CD14-positive monocyte (primary cell): Measurements from ENCODE around the gene PIP5K1B. TPM values are rescaled to one million over a fixed set of nuclear protein-coding genes. Genes with fewer than 3 reads are reported as not detected.
"Not testable (repeated sequence)": the region's sequence is repeated elsewhere in the genome, so short reads cannot be mapped to it uniquely, and the experiment has no call there.

Experiments used
- DNase-seq, 3 donors: peaks; one replicate each; pipeline ENCODE4 v3.0.0-alpha.2; 2011 to 2022
- H2AFZ ChIP-seq: 2 replicates; pipeline ENCODE4 v1.6.0; 2012; ENCODE audit warnings: mild to moderate bottlenecking, low read depth, low read length, inconsistent platforms; ENCODE audit not compliant: insufficient read depth, poor library complexity, severe bottlenecking
- H3K27ac ChIP-seq, 2 donors: 1 replicate in 1 of 2; 2 replicates in 1 of 2; pipeline ENCODE4 v1.5.1; 2012 to 2013; ENCODE audit warnings: low read length in 2 of 2, control low read depth in 1 of 2, inconsistent platforms in 1 of 2, low read depth in 1 of 2, mild to moderate bottlenecking in 1 of 2
- H3K27me3 ChIP-seq, 2 donors: one replicate each; pipeline versions ENCODE4 v1.6.0 to v1.6.1; 2011 to 2013; ENCODE audit warnings: low read length in 2 of 2; ENCODE audit not compliant: control insufficient read depth in 2 of 2, insufficient read depth in 2 of 2
- H3K36me3 ChIP-seq, 2 donors: replicated peaks in 1 of 2; 1 replicate in 1 of 2; 2 replicates in 1 of 2; pipeline versions ENCODE4 v1.5.1 to v1.6.1; 2012 to 2013; ENCODE audit warnings: low read length in 2 of 2, control low read depth in 1 of 2, inconsistent platforms in 1 of 2, mild to moderate bottlenecking in 1 of 2; ENCODE audit not compliant: insufficient read depth in 2 of 2, control insufficient read depth in 1 of 2
- H3K4me1 ChIP-seq, 2 donors: 1 replicate in 1 of 2; 2 replicates in 1 of 2; pipeline versions ENCODE4 v1.5.1 to v1.6.1; 2012 to 2013; ENCODE audit warnings: low read length in 2 of 2, control low read depth in 1 of 2, inconsistent platforms in 1 of 2, mild to moderate bottlenecking in 1 of 2, moderate library complexity in 1 of 2; ENCODE audit not compliant: insufficient read depth in 2 of 2, control insufficient read depth in 1 of 2
- H3K4me2 ChIP-seq: replicated peaks from 2 replicates; pipeline ENCODE3; 2012; ENCODE audit warnings: low read length, moderate library complexity, mild to moderate bottlenecking; ENCODE audit not compliant: poor library complexity, severe bottlenecking; ENCODE audit errors: extremely low read depth
- H3K4me3 ChIP-seq, 3 experiments: fragments of 200-600 bp in 1 of 3; sonication (generic) in 1 of 3; replicated peaks in 1 of 3; 1 replicate in 2 of 3; 2 replicates in 1 of 3; pipeline ENCODE4 v1.5.1; 2011 to 2013; ENCODE audit warnings: low read length in 3 of 3, mild to moderate bottlenecking in 3 of 3, control low read depth in 2 of 3, low read depth in 2 of 3, inconsistent platforms in 1 of 3, moderate library complexity in 1 of 3
- H3K79me2 ChIP-seq: 2 replicates; pipeline ENCODE4 v1.6.0; 2012; ENCODE audit warnings: mild to moderate bottlenecking, control low read depth, inconsistent platforms, low read length, moderate library complexity; ENCODE audit not compliant: insufficient read depth
- H3K9ac ChIP-seq: 2 replicates; pipeline ENCODE4 v1.6.0; 2017; ENCODE audit warnings: low read length, mild to moderate bottlenecking; ENCODE audit not compliant: insufficient read depth, poor library complexity, severe bottlenecking
- H3K9me3 ChIP-seq, 2 donors: replicated peaks in 1 of 2; 1 replicate in 1 of 2; 2 replicates in 1 of 2; pipeline versions ENCODE4 v1.5.1 to v1.6.1; 2012 to 2013; ENCODE audit warnings: low read length in 2 of 2, control low read depth in 1 of 2; ENCODE audit not compliant: control insufficient read depth in 1 of 2, insufficient read depth in 1 of 2
- H4K20me1 ChIP-seq: 2 replicates; pipeline ENCODE4 v1.6.0; 2012; ENCODE audit warnings: mild to moderate bottlenecking, low read length, control low read depth, moderate library complexity; ENCODE audit not compliant: insufficient read depth
- H3K27ac Mint-ChIP-seq, 7 donors: one replicate each; pipeline ENCODE4 v1.8.0; 2020; ENCODE audit warnings: mild to moderate bottlenecking in 7 of 7, mixed read lengths in 7 of 7, moderate library complexity in 6 of 7, inconsistent platforms in 2 of 7
- H3K27me3 Mint-ChIP-seq, 3 donors: one replicate each; pipeline ENCODE4 v1.8.0; 2021 to 2022; ENCODE audit warnings: low read depth in 3 of 3, mild to moderate bottlenecking in 3 of 3, mixed read lengths in 3 of 3, moderate library complexity in 3 of 3, inconsistent platforms in 1 of 3
- H3K36me3 Mint-ChIP-seq, 2 donors: one replicate each; pipeline ENCODE4 v1.8.0; 2020; ENCODE audit warnings: mixed read lengths in 2 of 2, inconsistent platforms in 1 of 2, mild to moderate bottlenecking in 1 of 2
- H3K4me1 Mint-ChIP-seq: one replicate; pipeline ENCODE4 v1.8.0; 2020; ENCODE audit warnings: mild to moderate bottlenecking, mixed read lengths
- H3K4me3 Mint-ChIP-seq, 2 donors: one replicate each; pipeline ENCODE4 v1.8.0; 2020; ENCODE audit warnings: mild to moderate bottlenecking in 2 of 2, mixed read lengths in 2 of 2, moderate library complexity in 1 of 2
- H3K9me3 Mint-ChIP-seq, 7 donors: one replicate each; pipeline ENCODE4 v1.8.0; 2020 to 2022; ENCODE audit warnings: mixed read lengths in 7 of 7, mild to moderate bottlenecking in 6 of 7, moderate library complexity in 6 of 7, inconsistent platforms in 2 of 7
- CTCF ChIP-seq: fragments of 200-600 bp; IDR thresholded peaks from one replicate; pipeline ENCODE4 v1.8.0; 2022; ENCODE audit warnings: antibody characterized with exemption, mild to moderate bottlenecking
- WGBS: methylation state at CpG from one replicate; pipeline ENCODE4 v1.1.5; 2013; ENCODE audit warnings: missing lambda C conversion rate; ENCODE audit not compliant: insufficient coverage; 5-methylcytosine and 5-hydroxymethylcytosine counted together
- intact Hi-C, 2 donors: fragments of 100-400 bp; cut with micrococcal nuclease; formaldehyde crosslinking; loops; one replicate each; pipeline versions ENCODE4 v1.15.0 to v1.15.1; 2023
- polyA plus RNA-seq, 3 donors: library from polyadenylated mRNA; depleted of rRNA in 1 of 3; unstranded in 2 of 3; stranded (reverse) in 1 of 3; fragments of 300-500 nt in 2 of 3; fragments of >200 nt in 1 of 3; fragmentation: Illumina TruSeq in 2 of 3; gene quantifications; 1 replicate in 2 of 3; 2 replicates in 1 of 3; pipeline ENCODE4 v1.2.3, GENCODE V29; 2012 to 2021

PIP5K1B gene
- polyA plus RNA-seq, 3 donors, result 0.18 to 4.1 (median 0.87) TPM

GRCh38 chr9:69049094-69049493 lies 344.1 kb downstream of the PIP5K1B start:
- Histone ChIP-seq H3K27ac (no peak overlapping the region), H2AFZ (no peak overlapping the region), H3K4me2 (no peak overlapping the region), H3K79me2 (peaks cover 6% of the 10 kb centered on the region), H3K9me3 (no peaks in the 10 kb centered on the region), H3K27me3 (no peaks in the 10 kb centered on the region), H3K9ac (no peak overlapping the region), H3K36me3 (peaks cover 24 to 49% of the 10 kb centered on the region in 2 donors), H4K20me1 (no peaks in the 10 kb centered on the region), H3K4me1 (no peaks in the 10 kb centered on the region), H3K4me3 (no peak overlapping the region)
- Mint-ChIP-seq H3K4me3 (no peak overlapping the region), H3K27ac (no peak overlapping the region), H3K4me1 (peaks cover 7% of the 10 kb centered on the region), H3K9me3 (peaks cover 0 to 1% (median 0%) of the 10 kb centered on the region in 7 donors), H3K27me3 (peaks cover 0 to 6% (median 2%) of the 10 kb centered on the region in 3 donors), H3K36me3 (peaks cover 42 to 48% of the 10 kb centered on the region in 2 donors)
- no peak for TF ChIP-seq CTCF
- DNase-seq, result no peak
- intact Hi-C loops, result no loop called here
- 100% methylated on average over 6 of the region's 6 CpGs for WGBS

- H3K9ac ChIP-seq, H3K4me2 ChIP-seq, H2AFZ ChIP-seq, intact Hi-C loops, DNase-seq, H3K27me3 ChIP-seq, H3K27me3 Mint-ChIP-seq, H3K27ac ChIP-seq, H3K9me3 Mint-ChIP-seq, H3K4me1 Mint-ChIP-seq, H3K4me3 ChIP-seq, H4K20me1 ChIP-seq, H3K4me1 ChIP-seq, H3K79me2 ChIP-seq, H3K9me3 ChIP-seq, H3K27ac Mint-ChIP-seq, H3K4me3 Mint-ChIP-seq: not testable (repeated sequence)
- WGBS, result 100% methylated on average over 3 of the region's 12 CpGs
- H3K36me3 Mint-ChIP-seq, result peaks cover 43 to 53% of the 10 kb centered on the region in 2 donors
- H3K36me3 ChIP-seq, result peaks cover 29 to 55% of the 10 kb centered on the region in 2 donors
Observed at GRCh38 chr9:69050936-69051335, 345.9 kb downstream of the PIP5K1B start.
